OCI-M1 (cell line): ENCODE results near the gene MMP8.
A peak's percentile ranks its signal among the peaks of the same experiment; 100 is the strongest.
"Not testable (repeated sequence)": the region's sequence is repeated elsewhere in the genome, so short reads cannot be mapped to it uniquely, and the experiment has no call there.

Experiments used
- DNase-seq: peaks from one replicate; lab custom pipeline; 2025; lab: John Stamatoyannopoulos, UW

MMP8 gene, protein sequence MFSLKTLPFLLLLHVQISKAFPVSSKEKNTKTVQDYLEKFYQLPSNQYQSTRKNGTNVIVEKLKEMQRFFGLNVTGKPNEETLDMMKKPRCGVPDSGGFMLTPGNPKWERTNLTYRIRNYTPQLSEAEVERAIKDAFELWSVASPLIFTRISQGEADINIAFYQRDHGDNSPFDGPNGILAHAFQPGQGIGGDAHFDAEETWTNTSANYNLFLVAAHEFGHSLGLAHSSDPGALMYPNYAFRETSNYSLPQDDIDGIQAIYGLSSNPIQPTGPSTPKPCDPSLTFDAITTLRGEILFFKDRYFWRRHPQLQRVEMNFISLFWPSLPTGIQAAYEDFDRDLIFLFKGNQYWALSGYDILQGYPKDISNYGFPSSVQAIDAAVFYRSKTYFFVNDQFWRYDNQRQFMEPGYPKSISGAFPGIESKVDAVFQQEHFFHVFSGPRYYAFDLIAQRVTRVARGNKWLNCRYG

DNA sequence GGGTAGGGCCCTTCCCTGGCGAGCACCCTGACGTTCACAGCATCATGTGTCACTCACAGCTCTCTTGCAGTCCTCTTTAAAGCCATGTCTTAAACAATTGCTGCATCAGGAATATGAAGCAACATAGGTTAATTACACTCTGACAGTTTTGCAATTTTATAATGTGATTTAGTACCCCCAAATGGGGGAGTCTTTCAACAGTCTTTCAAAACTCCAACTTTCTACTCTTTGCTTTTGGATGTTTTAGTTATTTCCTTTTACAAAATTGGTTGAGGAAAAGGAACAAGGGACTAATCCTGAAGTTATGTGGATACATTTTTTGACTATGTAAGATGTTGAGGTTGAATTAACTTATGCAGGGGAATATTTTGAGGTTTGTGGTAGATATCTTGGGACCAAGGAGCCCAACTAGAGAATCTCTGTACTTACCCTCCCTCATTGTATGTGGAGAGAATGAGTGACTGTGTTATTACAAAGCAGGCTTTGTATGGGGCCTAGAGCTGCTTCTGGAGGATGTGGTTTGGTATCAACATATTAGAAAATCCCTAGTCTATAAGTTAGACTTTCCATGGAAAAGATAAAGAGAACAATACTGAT is at the start of gene MMP8:
MMP8 (minus strand) TSS at position 51 of the 597 bp plus-strand sequence. CDS start 99 bp downstream, outside the sequence.
- no peak for DNase-seq

DNA sequence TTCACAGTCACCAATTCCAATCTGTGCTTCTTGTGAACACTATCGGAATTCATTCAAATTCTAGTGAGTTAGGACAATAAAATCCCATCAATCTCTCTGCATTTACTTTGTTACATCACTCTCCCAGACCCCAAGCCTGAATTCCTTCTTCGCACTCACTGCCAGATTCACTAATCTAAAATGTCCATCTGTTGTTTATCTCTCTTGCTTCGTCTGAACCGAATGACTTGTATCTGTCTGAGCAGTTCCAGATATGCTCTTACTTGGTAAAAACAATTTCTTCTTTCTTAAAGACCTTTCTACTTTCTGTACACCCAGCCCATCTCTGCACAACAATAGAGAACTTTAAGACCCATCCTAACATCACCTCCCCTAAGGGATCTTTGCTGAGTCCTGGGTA is 48.6 kb upstream of the MMP8 start:
- DNase-seq, result no peak

DNA sequence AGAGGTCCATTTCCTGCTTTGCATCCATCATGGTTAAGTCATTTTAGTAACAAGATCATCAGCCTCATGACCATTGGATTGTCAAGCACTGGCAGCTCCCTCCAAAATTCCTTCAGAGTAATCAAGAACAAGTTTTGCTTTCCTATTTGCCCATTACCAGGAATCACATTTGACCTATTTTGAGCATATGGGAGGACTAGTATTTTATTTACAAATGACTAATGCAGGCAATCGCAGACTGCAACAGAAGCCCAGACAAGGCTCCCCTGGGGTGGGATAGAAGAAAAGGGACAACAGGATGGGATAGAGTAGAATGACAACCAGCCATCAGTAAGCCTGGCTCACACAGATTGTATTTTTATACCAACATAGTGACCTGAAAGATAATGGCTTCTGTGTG is 46.6 kb upstream of the MMP8 start:
- DNase-seq, result no peak

DNA sequence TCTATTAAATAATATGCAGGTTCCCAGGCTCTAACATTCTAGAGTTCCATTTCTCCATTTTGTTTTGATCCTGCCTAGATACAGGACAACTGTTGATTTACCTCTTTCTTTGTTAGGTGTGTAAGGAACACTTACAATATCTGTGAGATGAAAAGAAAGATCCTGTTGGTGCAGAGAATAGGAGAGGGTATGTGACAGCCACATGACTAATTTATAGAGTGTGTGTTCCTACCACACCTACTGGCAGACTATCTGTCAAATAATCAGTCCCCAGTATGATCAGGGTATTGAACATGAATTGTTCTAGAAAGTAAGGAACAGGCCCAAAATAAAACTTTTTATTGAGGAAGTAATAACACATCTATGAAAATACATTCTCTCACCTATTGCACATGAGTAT is 45.4 kb upstream of the MMP8 start:
- no peak for DNase-seq

DNA sequence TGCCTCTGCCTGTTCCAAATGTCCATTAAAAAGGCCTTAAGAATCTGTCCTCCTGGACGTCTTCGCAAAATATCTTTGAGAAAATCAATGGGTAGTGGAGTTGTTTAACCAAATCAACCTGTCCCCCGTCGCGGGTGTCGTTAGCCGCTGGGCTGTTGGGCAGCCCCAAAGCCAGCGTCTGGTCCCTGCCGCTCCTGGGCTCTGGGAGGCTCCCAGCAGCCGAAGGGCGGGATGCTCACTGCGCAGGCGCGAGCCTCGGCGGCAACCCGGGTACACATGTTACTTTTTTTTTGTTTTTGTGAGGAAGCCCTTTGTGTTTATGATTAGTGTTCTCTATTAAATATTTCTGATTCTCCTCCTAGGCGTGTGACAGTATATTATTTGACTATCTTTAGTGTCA is 43.0 kb upstream of the MMP8 start:
- no peak for DNase-seq

DNA sequence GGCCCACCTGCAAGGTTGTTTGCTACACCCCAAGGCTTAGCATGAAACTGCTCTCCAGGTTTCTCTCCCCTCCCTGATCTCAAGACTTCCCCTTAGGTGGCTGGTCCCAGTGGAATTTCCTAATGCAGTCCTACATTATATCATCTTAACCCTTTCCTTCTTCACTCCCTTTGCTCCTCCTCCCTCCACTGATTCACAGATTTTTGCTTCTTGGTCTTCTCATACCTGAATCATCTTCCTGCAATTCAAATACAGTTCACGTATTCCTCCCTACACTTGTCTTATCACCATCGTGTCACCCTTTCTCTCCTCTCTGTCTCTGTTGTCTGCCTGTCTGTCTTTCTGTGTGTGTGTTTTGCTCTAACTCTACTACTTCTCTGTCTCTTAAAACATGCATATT is 38.7 kb upstream of the MMP8 start:
- no peak for DNase-seq

DNA sequence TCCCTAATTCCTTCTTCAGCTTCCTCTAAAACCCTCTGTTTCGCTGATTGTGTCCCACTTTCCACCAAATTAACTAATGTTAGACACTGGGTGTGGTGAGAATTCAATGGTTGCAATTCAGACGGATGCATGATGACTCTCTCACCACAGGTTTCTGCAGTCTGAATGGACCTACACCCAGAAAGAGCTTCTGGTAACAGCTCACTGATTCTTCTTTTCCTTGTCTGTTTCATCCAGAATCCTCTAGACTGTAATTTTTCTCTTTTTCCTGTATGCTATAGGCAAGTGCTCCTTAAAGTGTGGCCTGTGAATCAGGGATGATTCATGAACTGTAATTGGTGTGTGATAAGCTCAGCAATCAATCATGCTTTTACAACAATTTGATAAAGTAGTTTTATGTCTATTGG is 37.6 kb upstream of the MMP8 start:
- no peak for DNase-seq

DNA sequence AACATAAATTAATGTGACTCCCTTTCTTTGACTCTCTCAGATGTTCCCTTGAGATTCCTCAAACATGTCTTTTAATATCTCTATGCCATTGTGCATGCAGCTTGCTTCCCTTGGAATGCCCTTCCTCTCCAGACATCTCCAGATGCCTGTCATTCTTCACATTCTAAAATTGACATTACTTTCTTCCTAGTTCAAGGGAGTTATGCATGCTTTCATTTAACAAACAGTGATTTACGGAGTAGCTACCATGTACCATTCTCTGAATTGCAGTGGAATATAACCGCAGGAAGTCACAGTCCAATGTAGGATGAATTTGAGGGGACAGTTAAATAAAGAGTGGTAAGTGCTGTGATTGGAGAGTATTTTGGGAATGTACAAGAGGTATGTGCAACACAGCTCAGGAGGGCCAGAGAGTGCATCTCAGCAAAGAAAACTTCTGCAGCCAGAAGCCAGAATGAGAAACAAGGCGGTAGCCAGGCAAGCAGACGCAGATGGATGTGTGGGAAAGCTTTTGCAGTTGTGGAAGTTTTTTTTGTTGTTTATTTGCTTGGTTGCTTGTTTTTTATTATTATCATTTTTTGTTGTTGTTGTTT is 37.0 kb upstream of the MMP8 start:
- no peak for DNase-seq

DNA sequence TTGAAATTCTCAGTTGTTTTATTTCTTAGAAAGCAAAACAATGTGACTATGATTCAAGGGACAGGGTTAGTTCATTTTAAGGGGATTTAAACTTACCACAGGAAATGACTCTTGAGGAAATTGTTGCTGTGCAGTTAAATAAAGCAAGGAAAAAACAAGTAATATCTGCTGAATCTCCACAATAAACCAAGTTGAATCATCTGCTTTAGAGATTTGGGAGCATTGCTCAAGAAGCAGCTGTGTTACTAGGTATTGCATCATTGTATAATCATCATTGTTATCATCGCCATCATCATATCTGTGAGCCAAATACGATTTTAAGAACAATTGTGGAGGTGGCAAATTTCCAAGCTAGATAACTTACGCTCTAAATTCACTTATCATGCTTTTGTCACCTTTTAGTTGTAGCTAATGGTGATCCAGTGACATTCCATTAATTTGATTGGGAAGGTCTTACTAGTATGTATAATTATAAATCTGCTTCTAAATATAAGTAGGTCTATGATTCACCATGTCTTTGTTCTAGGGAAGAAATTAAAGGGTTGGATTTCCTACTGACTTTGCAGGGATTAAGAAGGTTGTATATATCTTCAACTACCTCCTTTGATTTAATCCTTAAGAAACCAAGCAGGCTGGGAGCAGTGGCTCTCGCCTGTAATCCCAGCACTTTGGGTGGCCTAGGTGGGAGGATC is 35.7 kb upstream of the MMP8 start:
- peak; percentile 45 for DNase-seq

DNA sequence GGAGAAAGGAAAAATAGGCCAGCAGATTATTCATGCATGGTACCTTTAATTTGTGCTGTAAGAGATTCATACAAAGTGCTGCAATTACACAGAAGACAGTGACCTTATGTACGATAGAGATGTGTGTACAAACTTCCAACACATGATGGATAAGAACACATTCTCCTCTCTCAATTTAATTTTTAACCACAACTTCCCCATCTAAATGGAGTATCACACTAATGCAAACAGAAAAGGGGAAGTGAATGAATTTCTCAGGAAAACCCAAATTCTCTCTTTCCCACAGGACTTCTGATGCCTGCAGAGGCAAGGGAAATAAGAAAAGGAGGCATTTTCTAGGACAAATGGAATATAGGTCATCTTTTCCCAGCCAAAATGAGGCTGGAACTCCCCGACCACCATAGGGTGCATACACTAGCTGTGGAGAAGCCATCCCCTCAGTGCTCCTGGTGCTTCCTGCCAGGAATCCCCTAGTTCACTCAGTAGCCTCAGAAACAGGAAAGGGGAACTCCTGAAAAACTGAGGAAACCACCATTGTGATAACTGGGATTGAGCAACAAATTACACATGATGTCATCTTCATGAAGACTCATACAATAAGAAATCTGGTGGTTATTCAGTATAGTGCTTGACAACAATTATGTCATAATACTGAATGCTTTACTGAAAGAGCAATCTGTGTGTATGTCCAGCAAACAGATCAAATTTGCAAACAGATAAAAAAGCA is 33.2 kb upstream of the MMP8 start:
- DNase-seq, result peak; percentile 64

DNA sequence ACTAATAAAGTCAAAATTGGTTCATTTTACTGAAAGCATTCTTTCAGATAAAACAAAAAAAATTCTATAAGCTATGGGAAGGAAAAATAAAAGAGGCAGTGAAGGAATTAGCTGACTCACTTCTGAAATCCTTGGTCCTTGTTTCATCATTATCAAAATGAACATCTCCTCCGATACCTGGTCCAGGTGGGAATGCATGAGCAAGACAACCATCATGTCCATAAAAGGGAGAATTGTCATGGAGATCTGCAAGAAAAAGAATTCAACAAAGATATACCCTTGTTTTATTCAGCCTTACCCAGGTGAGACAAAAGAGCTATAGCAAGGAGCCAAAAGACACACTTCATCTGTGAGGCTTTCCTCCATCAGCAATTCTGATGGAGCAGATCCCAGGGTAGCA is 28.5 kb upstream of the MMP8 start:
- DNase-seq, result no peak

DNA sequence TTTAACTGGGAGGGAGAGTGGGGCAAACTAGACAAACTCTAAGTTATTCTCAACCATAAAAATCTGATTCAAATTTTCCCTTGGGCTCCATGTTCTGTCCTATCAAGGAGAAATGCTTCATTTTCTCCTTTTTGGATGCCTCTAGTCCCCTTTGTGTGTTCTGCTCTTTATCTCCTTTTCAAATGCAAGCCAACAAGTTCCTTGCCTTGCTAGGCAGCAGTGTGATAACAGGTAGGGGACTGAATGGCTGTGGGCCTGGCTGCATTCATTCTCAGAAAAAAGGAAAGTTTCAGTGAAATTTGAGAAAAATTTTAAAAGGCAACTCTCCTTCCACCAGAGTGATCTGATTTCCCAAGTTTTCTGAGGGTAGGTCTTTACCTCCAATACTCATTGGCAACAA is 26.9 kb upstream of the MMP8 start:
- DNase-seq, result no peak

DNA sequence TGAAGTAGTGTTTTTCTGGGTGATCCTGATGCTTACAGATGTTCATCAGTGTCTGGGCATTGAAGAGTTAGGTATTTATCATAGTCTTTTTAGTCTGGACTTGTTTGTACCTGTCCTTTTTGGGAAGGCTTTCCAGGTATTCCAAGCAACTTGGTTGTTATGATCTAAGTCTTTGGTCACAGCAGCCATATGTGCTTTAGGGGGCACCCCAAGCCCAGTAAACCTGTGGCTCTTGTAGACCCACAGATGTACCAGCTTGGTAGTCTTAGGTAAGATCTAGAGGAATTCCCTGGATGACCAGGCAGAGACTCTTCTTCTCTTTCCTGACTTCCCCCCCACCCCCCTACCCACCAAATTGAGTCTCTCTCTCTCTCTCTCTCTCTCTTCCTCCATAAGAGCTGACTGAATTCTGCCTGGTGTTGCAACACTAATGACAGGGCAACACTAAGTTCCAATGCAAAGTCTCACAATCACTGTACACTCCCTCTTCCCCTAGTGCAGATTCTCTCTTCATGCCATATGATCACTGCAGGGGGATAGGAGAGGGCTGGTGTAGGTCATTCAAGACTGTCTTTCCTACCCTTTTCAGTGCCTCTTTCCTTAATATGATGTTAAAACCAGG is 24.5 kb upstream of the MMP8 start:
- no peak for DNase-seq

DNA sequence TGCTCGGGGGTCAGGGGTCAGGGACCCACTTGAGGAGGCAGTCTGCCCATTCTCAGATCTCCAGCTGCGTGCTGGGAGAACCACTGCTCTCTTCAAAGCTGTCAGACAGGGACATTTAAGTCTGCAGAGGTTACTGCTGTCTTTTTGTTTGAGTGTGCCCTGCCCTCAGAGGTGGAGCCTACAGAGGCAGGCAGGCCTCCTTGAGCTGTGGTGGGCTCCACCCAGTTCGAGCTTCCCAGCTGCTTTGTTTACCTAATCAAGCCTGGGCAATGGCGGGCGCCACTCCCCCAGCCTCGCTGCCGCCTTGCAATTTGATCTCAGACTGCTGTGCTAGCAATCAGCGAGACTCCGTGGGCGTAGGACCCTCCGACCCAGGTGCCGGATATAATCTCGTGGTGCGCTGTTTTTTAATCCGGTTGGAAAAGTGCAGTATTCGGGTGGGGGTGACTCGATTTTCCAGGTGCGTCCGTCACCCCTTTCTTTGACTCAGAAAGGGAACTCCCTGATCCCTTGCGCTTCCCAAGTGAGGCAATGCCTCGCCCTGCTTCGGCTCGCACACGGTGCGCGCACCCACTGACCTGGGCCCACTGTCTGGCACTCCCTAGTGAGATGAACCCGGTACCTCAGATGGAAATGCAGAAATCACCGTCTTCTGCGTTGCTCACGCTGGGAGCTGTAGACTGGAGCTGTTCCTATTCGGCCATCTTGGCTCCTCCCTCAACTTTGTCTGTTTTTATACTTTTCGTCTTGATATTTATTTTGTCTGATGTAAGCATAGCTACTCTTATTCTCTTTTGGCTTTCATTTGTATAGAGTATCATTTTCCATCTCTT is 22.2 kb upstream of the MMP8 start:
- not testable (repeated sequence) for DNase-seq

DNA sequence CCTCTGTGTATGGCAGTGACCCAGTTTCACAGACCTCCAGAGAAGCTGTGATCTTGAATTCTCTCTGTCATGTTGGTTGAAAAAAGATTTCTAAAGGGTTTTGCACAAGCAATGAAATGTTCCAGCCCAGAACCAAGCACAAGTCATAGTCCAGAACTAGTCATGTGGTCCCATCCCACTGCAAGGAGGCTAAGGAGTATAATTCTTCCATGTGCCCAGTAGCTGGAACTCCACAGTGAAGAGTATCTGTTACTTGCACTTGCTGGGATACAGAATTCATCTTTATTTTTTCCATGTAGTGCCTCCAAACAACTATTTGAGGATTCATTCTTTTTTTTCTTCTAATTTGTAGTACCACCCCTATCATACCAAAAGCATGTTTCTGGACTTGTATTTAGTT is 9.9 kb upstream of the MMP8 start:
- no peak for DNase-seq

DNA sequence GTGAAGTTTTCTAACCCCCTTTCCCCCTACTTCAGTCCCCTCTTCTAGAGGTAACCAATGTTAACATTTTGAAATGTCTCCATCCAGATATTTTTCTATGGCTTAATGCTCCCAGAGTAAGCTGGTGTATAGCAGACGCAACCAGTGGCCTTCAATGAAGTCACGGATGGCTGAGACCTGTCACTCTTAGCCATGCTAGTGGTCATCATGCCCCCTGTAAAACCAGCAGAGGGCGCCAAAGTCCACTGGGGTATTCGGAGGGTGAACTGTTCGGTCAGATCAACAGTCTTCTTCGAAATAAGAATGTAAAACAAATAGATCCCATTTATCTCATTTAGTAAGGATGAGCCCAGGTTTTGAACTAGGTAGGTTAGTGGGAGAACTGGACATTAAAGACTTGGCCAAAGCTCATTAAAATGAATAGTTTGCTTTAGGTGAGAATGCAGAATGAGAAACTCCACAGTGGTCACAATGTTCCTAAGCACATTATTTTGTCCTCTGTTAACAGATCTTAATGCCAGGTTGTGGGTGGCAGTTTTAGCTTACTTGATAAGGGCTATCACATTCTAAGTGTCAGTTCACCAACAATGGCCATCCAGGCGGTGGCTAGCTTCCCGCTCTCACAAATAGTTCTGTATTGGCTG is 8.6 kb upstream of the MMP8 start:
- peak; percentile 66 for DNase-seq

DNA sequence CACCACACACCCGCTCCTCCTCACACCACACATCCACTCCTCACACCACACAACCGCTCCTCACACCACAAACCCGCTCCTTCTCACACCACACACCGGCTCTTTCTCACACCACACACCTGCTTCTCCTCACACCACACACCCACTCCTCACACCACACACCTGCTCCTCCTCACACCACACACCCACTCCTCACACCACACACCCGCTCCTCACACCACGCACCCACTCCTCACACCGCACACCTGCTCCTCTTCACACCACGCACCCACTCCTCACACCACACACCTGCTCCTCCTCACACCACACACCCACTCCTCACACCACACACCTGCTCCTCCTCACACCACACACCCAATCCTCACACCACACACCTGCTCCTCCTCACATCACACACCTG is 6.2 kb upstream of the MMP8 start:
- DNase-seq, result not testable (repeated sequence)

DNA sequence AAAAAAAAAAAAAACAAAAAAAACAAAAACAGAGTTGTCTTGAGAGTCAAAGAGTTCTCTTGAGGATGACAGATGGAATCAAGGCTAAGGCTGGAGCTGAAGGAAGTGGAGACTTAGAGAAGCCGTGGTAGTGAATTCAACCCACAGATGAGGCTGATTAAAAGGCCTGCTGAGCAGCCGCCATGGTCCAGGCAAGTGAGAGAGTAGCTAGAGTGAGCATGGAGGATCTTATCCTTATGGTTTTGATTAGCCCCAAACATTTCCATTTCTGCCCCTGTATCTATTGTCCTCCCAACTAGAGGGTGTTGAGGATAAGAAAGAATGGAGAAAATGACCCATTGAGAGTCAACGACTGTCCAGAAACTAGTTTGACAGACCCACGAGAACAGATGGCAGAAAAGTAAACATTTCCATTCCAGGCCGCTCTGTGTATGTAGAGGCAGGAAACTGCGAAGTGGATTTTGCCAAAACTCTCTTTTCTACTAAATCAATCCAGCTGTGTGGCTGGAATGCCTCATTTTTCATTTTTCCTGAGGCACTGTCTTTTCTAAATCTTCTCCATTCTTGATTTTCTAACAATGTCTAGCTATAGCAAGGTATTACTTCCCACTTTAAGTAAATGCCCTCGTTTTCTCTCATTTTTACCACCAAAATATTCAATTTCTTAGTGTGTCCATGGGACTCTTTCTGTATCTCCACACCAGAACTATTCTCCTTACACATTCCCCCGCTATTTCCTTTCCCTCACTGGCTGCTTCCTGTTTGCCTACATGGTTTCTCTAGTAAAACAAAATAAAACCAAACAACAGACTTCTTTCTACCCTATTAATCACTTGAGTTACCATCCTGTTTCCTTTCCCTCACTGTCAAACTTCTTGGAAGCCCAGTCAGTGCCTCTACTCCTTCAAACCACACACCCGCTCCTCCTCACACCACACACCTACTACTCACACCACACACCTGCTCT is 5.4 kb upstream of the MMP8 start:
- no peak for DNase-seq

DNA sequence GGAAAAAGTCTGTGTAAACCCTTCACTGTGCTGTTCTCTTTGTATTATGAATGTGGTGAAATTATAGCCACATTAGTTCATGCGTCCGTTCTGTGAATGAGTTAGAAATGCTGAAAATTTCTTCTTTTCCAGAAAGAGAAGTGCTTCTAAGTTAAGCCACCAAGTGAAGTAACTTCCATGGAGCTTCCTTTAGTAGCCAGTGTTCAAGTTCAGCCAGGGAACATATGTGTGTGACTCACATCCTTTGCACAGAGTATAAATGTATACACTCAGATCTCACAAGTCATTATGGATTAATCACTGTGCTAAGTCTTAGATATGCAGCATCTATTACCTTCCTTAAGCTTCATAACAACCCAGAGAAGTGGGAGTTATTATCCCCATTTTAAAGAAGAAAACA is 3.1 kb upstream of the MMP8 start:
- DNase-seq, result no peak
